HG02588 (cell line): ENCODE data around the gene RIMBP2.

ENCODE experiments used
- ATAC-seq: cut with Tn5 transposase; IDR thresholded peaks from one replicate; pipeline ENCODE4 v1.9.1; 2021; ENCODE audit warnings: mild to moderate bottlenecking, moderate library complexity; ENCODE audit not compliant: unreplicated experiment

RIMBP2 gene

DNA sequence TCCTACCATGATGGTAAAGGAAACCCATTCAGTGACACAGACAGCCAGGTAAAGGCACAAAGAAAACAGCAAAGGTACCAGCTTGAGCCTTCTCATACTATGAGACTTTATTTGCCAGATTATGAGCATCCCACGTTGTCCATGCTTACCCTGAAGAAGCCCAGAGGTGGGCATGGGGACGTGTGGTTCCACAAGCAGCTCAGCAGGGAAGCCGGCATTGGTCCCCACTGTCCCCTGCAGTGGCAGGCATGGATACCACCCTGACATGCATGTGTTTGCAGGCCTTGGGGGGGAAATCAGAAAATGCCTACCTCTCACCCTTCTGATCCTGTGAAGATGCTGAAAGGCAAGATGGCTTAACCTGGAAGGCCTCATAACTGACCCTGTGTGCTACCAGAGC, 195.3 kb downstream of the RIMBP2 start:
- no peak for ATAC-seq

- no peak for ATAC-seq
These were observed 198.5 kb downstream of the RIMBP2 start for GRCh38 chr12:130517588-130517987.

- ATAC-seq = no peak
These were observed 201.9 kb downstream of the RIMBP2 start for GRCh38 chr12:130514149-130514551.

DNA sequence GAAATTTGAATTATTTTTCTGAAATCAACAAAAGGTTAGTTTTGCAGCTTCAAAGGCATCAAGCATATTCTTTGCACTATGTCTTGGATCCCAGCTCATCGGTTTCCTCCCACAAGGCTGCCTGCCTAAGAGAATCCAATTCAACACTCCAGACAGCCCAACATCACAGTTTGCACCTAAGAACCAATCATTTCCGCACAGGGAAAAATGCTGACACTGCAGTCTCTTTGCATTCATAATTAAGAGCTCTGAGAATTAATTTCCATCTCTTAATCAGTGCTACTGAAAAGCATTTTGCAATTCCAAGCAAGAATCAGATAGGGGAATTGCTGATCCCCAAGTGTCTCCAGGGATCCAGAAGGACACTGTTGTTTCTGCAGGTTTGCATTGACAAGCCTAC, 202.5 kb downstream of the RIMBP2 start:
- ATAC-seq = no peak

DNA sequence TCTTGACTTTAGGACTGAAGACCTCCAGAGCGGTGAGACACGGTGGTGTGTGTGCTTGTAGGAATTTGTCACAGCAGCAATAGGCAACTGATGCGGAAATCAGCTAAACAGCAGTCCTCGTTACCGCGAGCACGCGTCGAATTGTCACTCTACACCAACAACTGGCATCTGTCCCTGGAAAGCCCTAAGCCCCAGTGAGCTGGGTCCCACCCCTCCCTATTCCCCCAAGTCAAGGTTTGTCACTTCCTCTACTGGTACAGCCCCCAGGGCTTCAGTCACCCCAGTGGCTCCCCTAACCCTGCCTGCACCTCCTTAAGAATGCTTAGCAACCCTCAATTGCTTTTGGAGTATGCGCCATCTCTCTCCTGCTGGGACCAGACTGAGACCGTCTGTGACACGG, 204.8 kb downstream of the RIMBP2 start:
- ATAC-seq = no peak

DNA sequence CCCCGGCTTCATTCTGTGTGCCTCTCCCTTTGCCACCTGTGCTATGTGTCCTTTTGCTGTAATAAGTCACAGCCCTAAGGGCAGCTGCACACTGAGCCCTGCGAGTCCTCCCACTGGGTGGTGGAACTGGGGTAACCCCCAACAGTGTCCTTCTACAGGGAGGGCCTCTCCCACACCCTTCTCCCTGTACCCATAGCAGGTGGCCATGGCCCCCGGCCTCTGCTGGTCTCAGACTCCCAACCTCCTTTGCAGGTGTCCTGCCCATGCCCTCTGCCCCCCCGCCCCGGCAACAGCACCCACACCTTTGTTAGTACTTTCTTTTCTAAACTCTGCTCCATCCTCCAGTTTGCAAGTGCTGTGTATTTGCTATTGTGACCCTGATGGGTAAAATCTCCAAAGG, 206.6 kb downstream of the RIMBP2 start:
- no peak for ATAC-seq

- no peak for ATAC-seq
These were observed 207.3 kb downstream of the RIMBP2 start for GRCh38 chr12:130508847-130509246.

DNA sequence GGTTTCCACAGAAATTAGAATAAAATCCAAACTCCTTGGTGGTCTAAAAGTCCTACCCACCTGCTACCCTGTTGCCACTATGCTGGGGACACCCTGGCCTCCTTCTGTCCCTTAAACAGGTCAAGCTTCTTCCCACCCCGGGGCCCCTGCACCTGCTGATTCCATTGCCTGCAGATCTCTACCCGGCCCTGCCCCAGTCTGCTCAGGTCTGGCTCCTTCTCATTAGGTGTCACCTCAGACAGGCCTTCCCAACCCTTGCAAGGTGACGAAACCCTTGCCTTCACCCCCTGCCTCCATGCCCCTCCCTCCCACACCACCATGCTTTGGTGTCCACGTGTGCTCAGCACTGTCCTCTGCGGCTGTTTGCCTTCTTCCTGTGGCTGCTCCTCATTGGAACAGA, 207.8 kb downstream of the RIMBP2 start:
- no peak for ATAC-seq

GRCh38 chr12:130506844-130507243, 209.3 kb downstream of the RIMBP2 start:
- no peak for ATAC-seq

GRCh38 chr12:130504840-130505175, 211.3 kb downstream of the RIMBP2 start:
- no peak for ATAC-seq

DNA sequence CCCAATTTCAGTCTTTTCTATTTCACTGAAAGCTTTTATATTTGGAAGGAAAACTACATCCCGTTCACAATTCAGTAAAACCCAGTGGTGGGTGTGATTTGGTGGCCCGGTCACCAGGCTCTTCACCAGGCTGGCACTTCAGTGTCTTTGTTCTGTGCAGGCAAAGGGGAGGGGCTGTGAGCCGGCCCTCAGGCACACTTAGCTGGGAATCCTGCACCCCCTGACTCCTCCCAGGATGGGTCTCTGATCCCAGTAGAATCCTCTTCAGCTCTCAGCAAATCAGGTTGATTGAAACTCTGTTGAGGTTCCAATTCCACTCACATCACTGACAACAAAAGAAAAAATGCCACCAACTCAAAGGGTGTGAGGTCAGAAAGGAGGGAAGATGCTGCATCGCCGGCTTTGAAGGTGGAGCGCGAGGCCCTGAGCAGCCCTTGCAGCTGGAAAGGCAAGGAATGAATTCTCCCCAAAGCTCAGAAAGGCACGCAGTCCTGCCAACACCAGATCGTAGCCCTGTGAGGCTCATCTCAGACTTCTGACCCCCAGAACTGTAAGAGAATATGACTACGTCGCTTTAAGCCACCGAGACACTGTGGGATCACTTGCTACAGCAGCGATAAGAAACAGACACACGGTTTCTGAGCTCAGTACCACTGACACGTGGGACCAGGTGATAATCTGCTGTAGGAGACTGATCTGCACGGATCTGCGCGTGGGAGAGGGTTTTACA, 211.8 kb downstream of the RIMBP2 start:
- no peak for ATAC-seq

DNA sequence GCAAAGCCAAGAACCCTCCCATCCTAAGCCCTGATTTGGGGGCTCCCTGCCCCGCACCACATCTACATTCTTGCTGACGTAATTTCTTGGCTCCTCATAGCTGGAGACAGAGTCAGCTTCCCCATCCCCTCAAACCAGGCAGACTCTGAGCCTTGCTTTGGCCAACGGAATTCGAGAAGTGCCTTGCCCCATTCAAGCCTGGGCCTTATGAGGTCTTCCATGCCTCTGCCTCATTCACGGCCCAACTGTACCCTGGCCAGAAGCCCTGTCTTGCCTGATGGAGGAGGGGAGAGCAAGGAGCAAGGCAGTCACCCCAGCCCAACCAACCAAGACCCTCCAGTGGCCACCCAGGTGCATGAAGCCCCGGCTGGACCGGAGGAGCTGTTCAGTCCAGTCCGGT, 214.3 kb downstream of the RIMBP2 start:
- no peak for ATAC-seq

DNA sequence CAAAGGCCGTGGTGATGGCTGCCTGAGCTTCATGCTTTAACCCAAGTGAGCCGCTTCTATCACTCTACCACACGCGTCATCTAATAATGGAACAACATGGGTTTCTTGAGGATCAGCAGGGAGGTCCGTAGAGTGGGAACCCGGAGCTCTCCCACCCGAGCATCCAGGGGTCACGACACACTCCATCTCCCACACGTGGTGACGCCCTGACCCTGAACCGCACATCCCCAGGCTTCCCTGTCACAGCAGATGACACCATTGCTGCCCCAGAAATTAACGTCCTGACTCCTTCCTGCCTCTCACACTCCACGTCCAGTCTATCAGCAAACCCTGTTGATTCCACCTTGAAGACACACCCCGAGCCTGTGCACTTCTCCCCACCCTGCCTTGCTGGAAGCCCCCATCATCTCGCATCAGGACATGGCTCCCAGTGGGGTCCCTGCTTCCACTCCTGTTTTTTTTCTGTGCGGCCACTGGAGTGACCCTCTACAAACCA, 215.2 kb downstream of the RIMBP2 start:
- no peak for ATAC-seq

- ATAC-seq = no peak
These were observed 216.6 kb downstream of the RIMBP2 start for GRCh38 chr12:130499474-130499873.

DNA sequence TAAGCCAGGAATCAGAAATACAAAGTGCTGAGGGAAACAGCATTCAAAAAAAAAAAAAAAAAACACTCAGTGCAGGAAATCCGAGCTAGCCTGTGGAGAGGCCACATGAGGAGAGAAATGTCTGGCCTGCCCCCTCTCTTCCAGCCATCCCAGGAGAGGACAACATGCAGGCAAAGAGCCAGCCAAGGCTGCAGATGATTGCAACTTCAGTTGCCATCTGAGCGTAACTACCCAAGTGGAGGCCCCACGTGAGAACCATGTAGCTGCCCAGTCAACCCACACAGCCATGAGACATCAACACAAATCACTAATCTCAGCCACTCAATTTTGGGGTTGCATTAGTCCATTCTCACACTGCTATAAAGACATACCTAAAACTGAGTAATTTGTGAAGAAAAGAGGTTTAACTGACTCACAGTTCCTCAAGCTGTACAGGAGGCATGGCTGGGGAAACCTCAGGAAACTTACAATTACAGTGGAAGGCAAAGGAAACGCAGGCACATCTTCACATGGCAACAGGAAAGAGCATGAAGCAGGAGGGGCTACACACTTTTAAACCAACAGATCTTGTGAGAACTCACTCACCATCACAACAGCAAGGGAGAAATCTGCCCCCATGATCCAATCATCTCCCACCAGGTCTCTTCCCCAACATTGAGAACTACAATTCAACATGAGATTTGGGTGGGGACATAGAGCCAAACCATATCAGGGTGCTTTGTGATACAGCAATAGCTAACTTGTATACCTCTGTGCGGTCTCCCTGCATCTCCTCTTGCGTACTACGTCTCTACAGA, 217.3 kb downstream of the RIMBP2 start:
- no peak for ATAC-seq

DNA sequence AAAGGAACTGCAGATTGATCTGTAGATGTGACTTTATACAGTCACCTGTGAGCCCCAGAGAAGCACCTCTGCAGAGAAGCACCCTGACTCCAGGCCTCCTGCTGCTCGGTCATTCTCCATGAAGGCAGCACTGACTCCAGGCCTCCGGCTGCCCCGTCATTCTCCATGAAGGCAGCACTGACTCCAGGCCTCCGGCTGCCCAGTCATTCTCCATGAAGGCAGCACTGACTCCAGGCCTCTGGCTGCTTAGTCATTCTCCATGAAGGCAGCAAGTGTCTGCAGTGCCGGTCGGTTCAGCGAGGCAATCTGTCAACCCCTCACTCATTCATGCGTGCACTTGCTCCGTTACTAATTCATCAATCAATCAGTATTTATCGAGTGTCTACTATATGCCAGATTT, 218.1 kb downstream of the RIMBP2 start:
- ATAC-seq = no peak

GRCh38 chr12:130497321-130497720, 218.8 kb downstream of the RIMBP2 start:
- ATAC-seq = no peak

DNA sequence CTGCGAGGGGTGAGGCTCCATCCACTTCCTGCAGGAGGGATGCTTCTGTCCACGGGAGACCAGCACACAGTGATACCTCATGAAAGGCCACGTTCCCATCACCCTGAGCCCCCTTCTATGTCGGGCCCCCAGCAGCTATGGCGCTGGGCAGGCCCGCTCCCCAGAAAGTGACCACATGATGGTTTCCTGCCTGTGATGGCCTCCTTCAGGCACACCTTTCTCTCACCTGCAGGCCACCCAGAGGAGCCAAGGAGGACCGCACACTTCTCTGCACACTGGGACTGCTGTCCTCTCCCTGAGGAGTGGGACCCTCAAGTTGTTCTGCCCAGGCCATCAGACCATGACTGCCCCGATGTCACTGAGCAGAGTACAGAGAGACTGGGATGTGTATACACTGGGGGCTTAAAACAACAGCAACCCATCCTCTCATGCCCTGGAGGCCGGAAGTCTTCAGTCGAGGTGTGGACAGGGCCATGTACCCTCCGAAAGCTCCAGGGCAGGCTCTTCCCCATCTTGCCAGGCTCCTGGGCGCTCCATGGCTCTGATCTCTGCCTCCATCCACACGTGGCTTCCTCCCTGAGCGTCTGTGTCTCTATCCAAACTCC, 219.5 kb downstream of the RIMBP2 start:
- no peak for ATAC-seq

DNA sequence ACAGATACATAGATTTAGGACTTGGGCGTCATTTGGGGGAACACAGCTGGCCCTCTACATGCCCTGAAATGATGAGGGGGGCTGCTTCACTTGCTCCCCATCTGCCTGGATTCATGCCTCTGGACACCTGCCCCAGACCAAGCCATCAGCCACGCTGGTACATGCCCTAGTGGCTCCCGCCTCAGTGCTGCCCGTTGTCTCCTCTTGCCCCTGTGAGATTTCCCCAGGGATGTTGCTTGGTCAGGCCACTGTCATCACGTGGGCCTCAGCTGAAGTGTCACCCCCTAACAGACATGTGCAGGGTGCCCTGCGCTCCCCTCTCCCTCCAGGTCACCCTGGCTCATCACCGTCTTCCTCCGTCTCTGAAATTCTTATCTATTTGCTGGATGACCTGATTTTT, 220.9 kb downstream of the RIMBP2 start:
- ATAC-seq = no peak

DNA sequence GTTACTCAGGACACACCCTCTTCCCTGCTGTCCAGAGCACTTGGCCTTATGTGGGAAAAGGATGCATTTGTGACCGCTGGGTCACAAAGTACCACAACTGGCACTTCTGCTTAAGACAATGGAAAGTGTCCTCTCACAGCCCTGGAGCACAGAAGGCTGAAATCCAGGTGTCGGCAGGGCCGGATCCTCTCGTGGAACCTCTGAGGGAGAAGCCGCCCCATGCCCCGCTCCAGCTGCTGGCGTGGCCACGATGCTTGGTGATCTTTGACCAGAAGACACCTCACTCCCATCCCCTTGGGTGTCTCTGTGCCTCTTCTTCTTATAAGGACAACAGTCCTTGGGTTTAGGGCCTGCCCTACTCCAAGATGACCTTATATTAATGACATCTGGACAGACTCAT, 221.4 kb downstream of the RIMBP2 start:
- no peak for ATAC-seq

GRCh38 chr12:130493951-130494350, 222.1 kb downstream of the RIMBP2 start:
- no peak for ATAC-seq
